HG03469 (cell line): Measurements from ENCODE around the gene CYSTM1.

Source experiments
- ATAC-seq: cut with Tn5 transposase; IDR thresholded peaks from one replicate; pipeline ENCODE4 v1.9.1; 2021; ENCODE audit warnings: mild to moderate bottlenecking, moderate library complexity, moderate number of reproducible peaks; ENCODE audit not compliant: unreplicated experiment

The CYSTM1 gene

DNA sequence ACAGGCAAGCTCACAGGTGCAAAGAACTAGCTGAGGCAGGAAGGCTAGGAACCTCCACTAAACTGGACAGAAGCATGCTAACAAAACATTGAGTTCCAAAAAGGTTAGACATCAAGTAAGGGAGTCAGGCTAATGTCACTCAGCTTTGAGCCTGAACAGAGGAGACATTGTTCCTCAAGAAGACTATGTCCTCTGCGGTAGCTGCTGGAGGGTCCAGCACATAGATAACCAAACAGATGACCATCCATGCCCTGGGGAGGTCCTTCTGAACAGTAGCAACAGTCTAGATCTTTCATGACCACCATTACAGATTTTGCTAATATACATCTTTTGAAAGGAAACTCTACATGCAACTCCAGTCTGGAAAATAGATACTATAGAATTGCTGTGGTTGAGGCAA is 57.7 kb downstream of the CYSTM1 start:
- ATAC-seq = no peak

DNA sequence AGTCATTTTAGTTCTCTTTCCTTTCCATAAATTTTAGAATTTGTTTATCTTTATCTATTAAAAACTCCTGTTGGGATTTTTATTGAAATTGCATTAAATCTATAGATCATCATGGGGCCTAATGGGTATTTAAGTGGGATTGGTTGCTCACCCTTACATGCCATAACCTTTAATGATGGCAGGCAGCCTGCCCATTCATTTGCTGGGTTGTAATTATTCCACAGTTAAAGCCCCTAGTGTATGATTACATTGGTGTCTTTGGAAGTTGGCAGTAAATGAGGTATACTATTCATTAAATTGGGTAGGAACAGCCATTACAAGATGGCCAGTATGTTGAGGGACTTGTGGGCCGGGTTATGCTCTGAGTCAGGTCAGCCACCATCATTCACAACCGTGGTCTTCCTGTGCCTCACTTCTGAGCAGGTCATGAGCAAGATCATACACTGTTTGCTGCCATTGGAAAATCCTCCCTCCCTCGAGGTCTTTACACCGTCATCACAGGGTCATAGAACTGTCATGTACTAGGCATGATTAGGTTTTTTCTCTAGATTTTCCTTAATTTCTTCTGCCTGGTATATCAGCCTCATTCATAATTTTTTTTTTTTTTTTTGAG is 59.5 kb downstream of the CYSTM1 start:
- no peak for ATAC-seq

DNA sequence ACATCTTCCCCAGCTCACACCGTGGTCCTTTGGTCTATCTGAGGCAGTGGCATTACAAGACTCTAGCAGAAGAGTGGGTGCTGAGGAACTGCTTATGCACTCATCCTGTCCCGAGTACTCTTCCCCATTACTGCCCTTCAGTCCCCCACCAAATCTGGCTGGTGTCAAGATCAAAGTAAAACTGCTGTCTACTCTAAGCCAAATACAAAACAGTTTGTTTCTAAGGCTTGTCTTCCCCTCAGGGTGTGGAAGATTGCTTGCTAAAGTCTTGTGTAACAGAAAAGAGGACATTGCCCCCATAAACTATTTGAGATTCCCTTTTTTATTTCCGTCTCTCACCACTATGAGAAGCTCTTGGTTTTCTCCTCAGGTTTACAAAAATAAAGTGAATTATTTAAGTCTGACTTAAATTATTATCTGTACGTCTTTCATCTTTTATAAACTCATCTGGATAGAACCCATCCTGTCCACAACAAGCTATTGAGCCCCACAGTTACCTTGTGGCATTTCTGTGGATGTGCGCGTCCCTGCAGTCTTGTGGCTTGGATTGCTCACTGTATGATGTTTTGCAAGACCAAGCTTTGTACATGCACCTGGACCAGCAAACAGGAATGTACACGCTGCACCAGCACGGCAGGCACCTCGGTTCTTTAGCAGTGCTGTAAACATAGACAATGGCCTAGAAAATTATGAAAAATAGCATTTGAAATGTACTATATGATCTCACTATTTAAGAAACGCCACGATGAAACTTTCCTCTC is 61.0 kb downstream of the CYSTM1 start:
- ATAC-seq = no peak

DNA sequence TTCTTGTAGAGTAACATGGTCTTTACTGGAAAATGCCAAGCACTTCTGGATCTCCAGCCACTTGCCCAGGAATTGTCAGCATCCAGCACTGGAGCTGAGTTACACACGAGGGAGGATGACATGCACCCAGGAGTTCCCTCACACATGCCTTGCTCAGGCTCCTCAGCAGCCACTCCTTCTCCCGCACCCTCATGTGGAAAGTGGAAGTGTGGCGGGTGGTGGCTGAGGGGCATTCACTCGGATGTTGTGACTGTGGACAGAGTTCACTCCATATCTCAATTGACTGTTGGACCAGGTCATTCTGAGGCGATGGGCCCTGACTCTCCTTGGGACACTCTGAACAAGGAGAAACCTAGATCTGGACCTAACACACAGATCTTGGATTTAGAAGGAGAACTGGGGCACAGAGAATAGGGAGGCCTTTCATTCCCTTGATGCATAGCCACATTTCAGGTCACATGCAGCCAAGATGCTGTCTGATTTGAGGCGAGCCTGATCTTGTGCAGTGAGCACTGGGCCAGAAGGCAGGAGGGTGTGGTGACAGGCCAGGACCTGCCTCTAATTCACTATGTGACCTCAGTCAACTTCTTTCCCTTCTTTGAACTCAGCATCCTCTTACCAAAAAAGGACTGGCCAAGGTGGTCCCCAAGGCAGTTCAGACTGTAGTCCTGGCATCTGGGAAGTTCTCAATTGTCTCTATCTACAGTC is 62.1 kb downstream of the CYSTM1 start:
- ATAC-seq = no peak

DNA sequence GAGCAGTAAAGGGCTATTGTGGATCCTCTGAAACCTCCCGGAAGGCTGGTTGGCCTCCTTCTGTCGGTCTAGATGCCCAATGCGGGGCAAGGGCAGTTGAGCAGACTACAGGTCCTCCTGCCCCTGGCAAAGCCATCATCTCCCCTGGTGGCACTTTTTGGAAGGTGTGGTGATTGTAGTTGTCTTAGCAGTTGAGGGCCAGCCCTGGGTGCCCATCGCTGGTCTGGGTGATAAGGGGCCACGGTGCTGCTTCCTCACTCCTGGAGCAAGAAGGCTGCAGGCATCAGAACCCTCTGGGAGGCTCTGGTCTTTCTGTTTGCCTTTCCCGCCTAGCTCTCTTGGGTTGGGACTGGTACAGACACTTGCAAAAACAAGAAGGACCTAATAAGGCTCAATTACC is 63.8 kb downstream of the CYSTM1 start:
- ATAC-seq = no peak

DNA sequence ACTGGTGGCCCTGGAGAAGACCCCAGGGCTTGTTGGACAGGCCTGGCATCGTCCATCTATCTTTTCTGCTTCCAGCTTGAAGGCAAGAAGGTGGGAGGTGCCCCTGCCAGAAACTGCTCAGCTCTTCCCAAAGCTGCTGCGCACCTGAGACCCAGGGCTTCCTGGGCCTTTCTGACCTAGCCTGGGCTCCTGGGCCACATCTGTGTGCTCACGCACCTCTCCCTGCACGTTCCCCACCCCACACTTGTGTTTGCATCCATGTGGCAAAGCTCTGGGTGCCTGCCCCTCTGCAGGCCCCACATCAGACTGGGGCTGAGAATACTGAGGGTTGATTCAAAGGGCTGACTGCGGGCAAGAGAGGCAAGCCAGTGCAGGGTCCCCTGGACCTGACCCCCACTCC is 64.5 kb downstream of the CYSTM1 start:
- no peak for ATAC-seq

DNA sequence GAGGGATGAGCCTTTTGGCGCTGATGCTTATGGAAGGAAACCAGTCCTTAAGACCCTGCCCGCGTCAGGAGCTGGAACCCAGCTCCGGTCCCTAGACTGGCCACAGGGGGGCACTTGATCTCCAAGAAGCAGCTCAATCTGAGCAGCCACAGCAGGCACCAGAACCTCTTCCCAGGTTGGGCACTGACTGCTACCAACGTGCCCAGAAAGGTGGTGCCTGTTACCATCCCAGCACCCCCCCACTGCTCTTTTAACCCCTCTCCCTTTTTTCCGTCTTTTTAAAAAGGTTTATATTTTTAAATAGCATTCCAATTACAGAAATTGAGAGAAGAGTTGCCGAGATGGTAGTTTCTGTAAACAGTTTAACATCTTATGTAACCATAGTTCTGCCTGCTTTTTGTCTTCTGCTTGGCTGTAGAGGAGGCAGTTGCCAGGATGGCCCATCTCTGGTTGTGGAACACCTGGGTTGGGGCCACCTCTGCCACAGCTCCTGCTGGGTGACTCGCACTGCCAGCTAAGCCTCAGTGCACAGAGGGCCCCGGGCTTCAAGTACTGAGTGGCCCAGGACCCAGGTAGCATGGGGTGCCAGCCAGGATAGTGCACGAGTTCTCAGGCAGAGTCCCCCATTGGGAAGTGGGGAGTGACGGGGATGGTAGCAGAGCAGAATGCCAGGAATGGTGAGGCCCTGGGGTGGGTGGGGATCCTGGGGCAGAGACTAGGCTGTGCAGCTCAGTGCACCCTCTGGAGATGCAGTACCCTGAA is 65.1 kb downstream of the CYSTM1 start:
- ATAC-seq = no peak

DNA sequence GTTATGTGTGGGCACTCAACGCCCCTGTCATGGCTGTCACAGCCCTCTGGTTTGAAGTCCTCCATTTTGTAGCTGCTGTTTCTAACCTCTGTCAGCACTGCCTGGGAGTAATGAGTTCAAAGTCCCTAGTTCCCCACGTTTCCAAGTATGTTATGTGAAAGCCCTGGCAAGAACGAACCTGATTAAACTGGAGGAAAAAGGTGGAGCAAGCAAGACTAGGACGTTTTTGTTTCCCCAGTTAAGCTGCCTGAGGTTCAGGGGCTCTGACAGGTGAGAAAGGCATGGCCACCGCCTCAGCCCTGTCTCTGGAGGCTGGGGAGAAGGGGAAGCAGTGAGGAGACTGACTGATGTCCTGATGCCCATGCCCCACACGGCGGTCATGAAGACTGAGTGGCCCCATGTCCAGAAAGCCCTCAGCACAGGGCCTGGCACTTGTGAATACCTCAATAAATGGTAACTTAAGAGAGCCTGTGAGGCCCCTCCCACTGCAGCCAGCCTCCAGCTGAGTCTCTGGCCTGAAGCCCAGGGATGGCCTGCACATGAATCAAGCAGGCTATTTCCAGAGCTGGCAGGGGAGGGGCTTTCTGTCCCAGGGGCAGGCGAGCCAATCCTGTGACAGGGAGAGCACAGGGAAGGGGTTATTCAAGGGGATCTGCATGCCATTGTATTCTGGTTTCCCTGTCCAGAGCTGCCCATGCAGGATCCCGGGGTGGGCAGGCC is 66.2 kb downstream of the CYSTM1 start:
- ATAC-seq = no peak

DNA sequence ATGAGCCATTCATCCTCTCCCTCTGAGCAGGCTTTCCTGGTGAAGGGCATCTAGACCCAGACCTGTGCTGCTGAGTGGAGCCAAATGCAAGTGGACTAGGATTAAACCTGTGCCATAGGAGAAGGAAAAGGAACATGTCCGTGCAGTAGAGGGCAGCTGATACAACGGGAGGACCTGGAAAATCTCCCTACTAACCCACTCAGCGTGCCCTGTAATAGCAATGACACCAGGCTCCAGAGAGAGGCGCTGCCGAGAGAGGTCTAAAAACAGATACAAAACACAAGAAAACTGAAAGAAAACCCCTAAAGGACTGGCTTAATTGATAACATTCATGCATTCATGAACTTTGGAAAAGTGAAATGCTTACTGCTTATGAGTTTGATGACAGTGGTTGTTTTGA is 67.1 kb downstream of the CYSTM1 start:
- ATAC-seq = no peak

DNA sequence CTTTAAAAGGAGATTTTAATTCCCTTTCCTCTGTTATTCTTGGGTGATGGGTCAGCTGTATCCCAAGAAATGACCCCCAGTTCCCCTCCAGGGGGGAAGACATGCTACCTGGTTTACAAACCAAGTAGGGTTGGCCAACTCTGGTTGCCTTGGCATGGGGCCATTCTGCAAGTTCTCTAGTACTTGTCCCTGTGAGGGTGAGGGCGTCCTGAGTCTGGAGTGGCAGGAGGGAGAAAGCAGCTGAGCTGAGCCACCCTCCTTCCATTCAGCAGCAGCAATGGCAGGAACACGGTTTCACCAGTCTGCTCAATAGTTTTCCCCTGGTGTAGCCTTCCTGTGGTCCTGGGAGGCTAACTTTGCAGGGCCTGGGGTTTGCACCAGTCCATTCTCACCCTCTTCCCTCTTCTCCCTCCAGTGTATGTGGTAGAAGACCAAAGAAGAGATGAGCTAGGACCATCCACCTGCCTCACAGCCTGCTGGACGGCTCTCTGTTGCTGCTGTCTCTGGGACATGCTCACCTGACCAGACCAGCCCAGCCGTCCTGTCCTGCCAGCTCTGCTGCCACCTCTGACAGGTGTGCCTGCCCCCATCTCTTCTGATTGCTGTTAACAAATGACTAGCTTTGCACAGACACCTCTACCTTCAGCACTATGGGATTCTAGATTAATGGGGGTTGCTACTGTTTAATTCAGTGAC is 68.0 kb downstream of the CYSTM1 start:
- no peak for ATAC-seq

DNA sequence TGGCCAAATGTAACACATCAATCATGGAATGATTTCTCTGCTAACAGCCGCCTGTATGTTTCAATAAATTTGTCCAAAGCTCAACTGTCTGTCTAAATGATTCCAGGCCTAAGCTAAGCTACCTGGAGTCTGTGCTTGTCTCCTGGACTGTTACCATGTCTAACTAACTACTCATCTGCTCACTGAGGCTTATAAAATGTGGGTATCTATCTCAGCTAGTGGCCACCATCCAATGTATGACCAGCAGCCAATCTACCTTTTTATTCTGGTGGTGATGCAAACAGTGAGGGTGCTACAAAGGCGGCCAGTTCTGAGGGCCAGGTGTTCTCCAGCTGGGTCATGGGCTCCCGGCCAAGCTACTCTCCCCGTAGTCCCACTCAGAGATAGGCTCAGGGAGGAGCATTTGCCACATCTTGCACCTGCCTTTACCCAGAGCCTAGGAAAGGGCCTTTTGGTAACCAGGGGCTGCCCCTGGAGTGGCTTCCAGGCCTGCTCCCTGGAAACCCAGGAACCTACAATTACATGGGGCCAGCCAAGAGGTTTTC is 68.8 kb downstream of the CYSTM1 start:
- ATAC-seq = no peak

DNA sequence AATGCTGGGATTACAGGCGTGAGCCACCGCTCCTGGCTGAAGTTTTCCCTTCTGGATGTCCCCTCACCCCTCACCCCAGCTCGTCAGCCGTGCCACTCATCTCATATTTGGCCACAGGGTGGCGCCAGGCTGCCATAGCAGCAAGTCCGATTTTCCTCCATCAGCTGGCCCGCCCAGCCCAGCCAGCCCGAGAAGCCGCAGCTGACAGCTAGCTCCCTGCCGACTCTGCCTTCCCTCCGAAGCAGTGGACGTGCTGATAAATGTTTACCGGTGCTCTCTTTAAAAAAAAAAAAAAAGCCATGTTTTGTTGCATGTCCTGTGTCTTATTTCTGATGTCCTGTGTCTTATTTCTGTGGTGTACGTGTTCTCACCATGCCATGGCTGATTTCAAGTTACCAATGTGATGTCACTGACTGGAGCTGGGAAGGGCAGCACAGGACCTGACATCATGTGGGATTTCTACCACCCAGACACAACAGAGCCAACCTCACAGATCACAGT is 69.6 kb downstream of the CYSTM1 start:
- ATAC-seq = peak; percentile 51

DNA sequence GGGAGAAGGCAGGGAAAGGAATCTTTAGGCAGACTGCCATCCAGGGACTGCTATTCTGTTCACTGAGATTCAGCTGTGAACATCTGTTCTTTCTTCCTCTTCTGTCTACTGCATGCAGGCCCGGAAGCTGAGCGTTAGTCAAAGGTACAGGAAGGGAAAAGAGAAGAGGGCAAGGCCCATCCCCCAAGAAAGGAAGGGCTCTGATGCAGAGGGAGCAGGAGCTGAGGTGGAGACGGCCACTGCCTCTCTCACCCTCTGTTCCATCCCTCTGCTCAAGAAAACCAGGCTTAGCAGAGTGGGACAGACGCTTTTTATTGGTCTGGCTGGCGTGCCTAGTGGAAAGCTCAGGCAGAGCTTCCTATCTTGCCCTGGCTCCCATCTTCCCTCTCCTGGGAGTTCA is 70.4 kb downstream of the CYSTM1 start:
- ATAC-seq = no peak

DNA sequence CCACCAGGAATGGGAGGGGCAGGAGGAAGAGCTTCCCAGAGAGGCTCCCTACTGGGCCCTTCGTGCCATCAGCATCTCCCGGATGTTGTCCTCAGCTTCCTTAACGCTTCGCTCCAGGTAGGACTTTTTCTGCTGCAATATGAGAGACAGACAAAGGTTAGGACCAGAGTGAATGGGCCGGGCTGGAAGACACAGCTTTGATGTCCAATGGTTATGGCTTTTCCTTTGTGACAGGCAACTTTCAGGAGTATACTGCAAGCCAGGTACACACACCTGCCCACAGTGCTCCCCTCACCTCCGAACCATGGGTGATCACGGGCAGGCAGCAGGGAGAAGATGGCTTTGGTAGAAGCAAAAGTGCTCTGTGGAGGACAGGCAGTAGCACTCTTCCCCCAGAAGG is 70.9 kb downstream of the CYSTM1 start:
- no peak for ATAC-seq

DNA sequence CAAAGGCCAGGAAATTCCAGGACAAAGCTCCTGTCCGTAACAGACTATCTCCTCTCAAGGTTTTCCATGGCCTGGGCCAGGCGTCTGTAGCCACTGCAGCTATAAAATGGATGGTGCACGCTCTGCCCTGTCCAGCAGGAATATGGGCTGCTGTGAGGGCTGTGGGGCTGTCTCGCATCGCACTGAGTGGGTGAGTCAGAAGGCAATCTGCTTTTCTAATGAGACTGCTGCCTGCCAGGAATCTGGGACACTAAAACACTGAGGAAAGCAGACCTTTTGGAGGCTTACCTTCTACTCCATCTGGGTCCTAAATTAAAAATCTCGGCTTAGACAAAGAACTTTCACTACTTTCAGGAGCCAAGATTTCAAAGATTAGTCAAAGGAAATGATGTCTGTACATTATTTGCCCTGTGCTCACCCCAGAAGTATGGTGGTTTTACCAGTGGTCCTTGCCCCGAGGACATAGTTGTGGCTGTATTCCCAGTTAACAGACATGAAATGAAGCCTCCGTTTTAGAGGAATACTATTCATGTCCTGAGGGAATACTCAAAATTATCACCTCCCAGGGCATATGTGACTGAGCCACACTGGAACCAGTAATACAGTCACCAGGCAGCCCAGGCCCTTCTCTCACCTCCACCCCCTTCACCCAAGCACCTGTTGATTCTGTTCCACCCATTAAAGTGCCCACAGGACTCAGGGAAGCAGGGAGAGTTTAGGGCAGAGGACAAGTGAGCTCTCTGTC is 71.6 kb downstream of the CYSTM1 start:
- no peak for ATAC-seq

DNA sequence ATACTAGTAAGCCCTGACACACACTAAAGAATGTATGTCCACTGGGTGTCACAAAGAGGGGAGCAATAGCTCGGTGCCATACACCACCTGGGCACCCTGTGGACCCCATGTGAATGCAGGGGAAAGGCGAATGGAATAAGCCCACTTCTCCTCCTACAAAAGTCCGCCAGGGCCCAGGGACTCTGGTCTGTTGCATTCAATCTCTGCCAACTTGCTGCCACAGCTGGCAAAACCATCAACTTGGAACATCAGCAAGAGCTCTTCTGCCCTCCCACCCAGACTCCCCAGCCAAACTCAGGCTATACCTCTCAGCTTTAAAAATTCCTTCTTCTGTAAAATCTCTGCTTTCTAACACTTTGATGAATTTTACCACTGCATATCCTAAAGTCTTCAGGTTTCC is 73.4 kb downstream of the CYSTM1 start:
- ATAC-seq = no peak

DNA sequence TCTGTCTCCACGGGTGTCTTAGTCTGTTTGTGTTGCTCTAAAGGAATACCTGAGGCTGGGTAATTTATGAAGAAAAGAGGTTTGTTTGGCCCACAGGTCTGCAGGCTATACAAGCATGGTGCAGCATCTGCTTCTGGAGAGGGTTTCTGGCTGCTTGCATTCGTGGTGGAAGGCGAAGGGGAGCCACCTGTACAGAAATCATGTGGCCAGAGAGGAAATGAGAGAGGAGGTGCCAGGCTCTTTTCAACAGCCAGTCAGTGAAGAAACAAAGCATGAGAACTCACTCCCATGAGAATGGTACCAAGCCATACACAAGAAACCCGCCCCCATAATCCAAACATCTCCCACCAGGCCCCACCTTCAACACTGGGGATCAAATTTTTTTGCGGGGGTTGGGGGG is 74.5 kb downstream of the CYSTM1 start:
- no peak for ATAC-seq

DNA sequence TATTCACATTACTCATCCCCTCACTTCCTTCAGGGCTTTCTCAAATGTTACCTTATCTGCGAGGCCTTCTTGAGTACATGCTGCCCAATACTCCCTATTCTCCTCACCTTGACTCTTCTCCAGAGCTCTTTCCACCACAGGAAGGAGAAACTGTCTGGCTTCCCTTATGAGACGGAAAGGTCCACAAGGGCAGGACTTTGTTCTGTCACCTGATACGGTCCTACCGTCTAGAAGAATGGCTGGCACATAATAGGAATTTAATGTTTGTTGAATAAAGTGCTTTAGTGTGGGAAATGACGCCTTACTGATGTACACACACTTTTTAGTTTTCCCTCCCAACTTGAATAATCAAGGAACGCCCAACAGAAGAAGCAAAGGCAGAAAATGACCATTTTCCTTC is 75.4 kb downstream of the CYSTM1 start:
- no peak for ATAC-seq

DNA sequence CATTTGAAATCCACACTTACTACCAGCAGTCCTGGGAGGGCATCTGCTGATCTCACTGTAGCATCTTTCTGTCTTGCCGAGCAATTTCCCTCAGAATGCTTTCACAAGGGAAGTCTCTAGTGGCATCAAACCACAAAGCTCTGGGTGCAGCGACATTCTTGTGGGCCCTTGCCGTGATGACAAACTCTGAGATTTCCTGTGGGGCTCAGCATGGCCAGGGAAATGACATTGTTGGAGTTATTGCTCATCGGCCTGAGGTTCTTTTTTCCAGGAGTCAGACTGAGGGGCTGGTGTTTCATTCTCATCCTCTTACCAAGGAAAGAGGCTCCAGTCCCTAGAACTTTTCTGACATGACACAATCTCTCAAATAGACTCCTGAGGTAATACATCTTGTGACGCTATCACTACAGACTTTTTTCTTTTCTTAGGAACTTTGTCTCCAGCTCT is 76.6 kb downstream of the CYSTM1 start:
- no peak for ATAC-seq
